Mesenteric fat pad (tissue), 1 donor: ENCODE results near the gene TEKT1. TPM values are rescaled to one million over a fixed set of nuclear protein-coding genes. Genes with fewer than 3 reads are reported as not detected.

Experiments
- DNase-seq: peaks from one replicate; pipeline ENCODE4 v3.0.0-alpha.2; 2020; ENCODE audit warnings: low spot score
- total RNA-seq: library from RNA; stranded (reverse); fragmentation: NEBNext Ultra II Directional; extraction: Animal tissue kit (Norgen Biotek cat#: 25700); gene quantifications from one replicate; pipeline ENCODE4 v1.2.1, GENCODE V29; 2021
- donor health status: DM: yes; HTN: yes; CAD: no.

The TEKT1 gene
- total RNA-seq, 1 donor from 2014 or later: not detected

GRCh38 chr17:6761779-6762178 is 69.8 kb downstream of the TEKT1 start:
- no peak for DNase-seq

DNA sequence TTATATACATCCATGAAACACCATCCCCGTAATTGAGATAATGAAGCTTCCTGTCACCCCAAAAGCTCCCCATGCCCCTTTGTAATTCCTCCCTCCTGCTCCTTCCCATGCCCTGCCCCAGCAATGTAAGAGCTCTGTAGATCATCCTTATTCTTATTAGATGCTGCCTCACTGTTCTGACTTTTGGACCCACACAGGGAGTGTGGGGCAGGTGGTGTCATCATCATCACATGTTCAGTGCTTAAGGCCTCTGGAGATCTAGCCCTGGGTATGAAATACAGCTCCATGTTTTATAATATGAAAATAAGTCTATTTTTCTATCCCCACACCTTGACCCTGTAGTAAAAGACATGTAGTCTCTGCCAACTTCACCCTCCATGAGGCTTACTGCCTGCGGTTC is 73.8 kb downstream of the TEKT1 start:
- DNase-seq: no peak

GRCh38 chr17:6756425-6757031 is 75.0 kb downstream of the TEKT1 start:
- no peak for DNase-seq

DNA sequence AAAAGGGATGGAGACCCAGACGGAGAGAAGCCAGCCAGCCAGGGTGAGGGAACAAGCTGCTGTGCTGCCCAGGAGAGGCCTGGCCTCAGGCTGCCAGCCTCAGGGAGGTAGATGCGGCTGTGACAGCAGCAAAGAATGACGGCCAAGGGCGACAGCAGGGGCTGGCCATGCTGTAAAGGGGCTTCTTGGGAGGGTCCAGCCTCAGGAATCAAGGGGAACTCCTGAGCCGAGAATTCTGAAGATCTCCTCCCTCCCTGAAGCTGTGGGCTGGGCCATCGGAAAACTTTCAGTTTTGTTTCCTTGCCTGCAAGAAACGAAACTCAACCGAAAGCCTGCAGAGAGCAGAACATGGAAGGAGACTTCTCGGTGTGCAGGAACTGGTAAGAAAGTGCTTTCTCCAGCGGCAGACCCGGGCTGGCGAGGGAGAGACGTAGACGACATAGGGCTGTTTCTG is 75.8 kb downstream of the TEKT1 start, which contains the start of gene XAF1:
TSS of gene XAF1 (plus strand) at position 316 of the 454 bp plus-strand sequence. CDS start at position 349, 33 bp downstream.
- no peak for DNase-seq

GRCh38 chr17:6755281-6755680 is 76.2 kb downstream of the TEKT1 start:
- DNase-seq: no peak

- no peak for DNase-seq
These were observed 78.0 kb downstream of the TEKT1 start for GRCh38 chr17:6753546-6753945.

- DNase-seq: no peak
These were observed 78.5 kb downstream of the TEKT1 start for GRCh38 chr17:6753006-6753445.

DNA sequence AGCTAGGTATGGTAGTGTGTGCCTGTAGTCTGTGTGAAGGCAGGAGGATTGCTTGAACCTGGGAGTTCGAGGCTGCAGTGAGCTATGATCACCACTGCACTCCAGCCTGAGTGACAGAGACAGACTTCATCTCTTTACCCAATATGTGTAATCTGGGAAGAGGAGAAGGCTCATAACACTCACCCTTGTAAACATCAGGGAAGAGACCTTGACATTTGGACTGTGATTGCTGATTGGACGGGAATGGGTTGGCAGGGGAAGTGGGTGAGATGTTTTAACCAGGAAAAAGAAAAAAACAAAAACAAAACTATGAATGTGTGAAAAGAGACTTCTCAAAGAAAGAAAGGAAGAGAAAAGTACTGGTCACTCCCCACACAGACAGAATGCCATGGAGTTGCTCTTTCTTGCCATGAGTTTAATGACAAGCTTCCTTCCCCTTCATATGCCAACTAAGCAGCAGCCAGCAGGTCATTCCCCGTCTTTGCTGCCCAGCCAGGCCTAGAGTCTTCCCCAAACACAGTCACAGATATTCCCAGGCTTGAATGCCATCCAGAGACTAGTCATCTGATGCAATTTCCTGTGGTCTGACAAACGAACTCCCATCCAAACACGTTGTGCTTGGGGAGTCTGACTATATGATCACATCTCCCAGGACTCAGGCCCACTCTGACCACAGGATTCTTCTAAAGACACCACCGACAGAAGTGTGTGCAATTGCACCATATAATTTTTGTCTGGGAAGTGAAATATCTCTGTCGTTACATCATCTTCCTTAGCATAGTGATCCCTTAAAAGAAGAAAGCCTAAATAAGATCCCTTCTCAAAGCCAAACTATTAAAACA is 79.2 kb downstream of the TEKT1 start:
- DNase-seq: no peak

DNA sequence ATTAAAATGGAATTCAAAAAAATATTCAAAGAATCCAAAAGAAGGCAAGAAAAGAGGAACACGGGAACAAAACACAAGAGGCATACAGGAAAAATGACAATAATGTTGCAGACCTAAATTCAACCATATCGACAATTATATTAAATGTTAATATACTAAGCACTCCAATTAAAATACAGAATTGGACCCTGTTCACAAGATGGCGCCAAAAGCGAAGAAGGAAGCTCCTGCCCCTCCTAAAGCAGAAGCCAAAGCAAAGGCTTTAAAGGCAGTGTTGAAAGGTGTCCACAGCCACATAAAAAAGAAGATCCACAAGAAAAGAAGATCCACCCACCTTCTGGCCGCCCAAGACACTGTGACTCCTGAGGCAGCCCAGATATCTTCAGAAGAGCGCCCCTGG is 82.0 kb downstream of the TEKT1 start:
- DNase-seq: no peak

- no peak for DNase-seq
These were observed 82.9 kb downstream of the TEKT1 start for GRCh38 chr17:6748617-6749016.

Other genes with a start within 250 kb of the TEKT1 start
- gene KIAA0753, start 191.0 kb downstream of the TEKT1 start, total RNA-seq: 9.7 TPM
- 71.2 TPM for gene TXNDC17, start 190.7 kb downstream of the TEKT1 start, total RNA-seq
- gene MED31, start 180.1 kb downstream of the TEKT1 start, total RNA-seq: 13.0 TPM
- 0.58 TPM for gene C17orf100, start 180.0 kb downstream of the TEKT1 start, total RNA-seq
- gene SLC13A5, start 118.4 kb downstream of the TEKT1 start, total RNA-seq: 0.48 TPM
- 99.1 TPM for gene XAF1, start 75.7 kb downstream of the TEKT1 start, total RNA-seq
- 0.90 TPM for gene FBXO39, start 55.5 kb downstream of the TEKT1 start, total RNA-seq
- gene ALOX12, start 164.3 kb upstream of the TEKT1 start, total RNA-seq: 0.16 TPM
- 243 TPM for gene RNASEK, start 180.9 kb upstream of the TEKT1 start, total RNA-seq
- gene BCL6B, start 191.3 kb upstream of the TEKT1 start, total RNA-seq: 32.2 TPM
- 2.9 TPM for gene SLC16A13, start 204.3 kb upstream of the TEKT1 start, total RNA-seq
- 0.84 TPM for gene SLC16A11, start 212.4 kb upstream of the TEKT1 start, total RNA-seq
- gene CLEC10A, start 248.5 kb upstream of the TEKT1 start, total RNA-seq: 20.6 TPM